Esophagus muscularis mucosa (tissue), 4 donors: ENCODE results near the gene RALA. TPM values are rescaled to one million over a fixed set of nuclear protein-coding genes. Genes with fewer than 3 reads are reported as not detected.

ENCODE experiments used
- DNase-seq: peaks from one replicate; pipeline ENCODE4 v3.0.0-alpha.2; 2017; ENCODE audit errors: extremely low spot score
- H3K27ac ChIP-seq, 4 donors: fragments of 200-600 bp; sonication (generic); replicated peaks in 1 of 4; 1 replicate in 3 of 4; 2 replicates in 1 of 4; pipeline ENCODE4 v1.5.1; 2016 to 2019; ENCODE audit warnings: mild to moderate bottlenecking in 1 of 4
- H3K27me3 ChIP-seq, 4 donors: fragments of 200-600 bp; sonication (generic); one replicate each; pipeline versions ENCODE4 v1.5.1 to v1.6.0; 2016 to 2019
- H3K36me3 ChIP-seq, 4 donors: fragments of 200-600 bp; sonication (generic); one replicate each; pipeline ENCODE4 v1.5.1; 2016 to 2019
- H3K4me1 ChIP-seq, 4 donors: fragments of 200-600 bp; sonication (generic); one replicate each; pipeline ENCODE4 v1.5.1; 2016 to 2019
- H3K4me3 ChIP-seq, 4 donors: fragments of 200-600 bp; sonication (generic); 1 replicate in 2 of 4; 2 replicates in 2 of 4; pipeline ENCODE4 v1.5.1; 2016 to 2019; ENCODE audit warnings: mild to moderate bottlenecking in 4 of 4, moderate library complexity in 1 of 4
- H3K9me3 ChIP-seq, 4 donors: fragments of 200-600 bp; sonication (generic); 1 replicate in 3 of 4; 2 replicates in 1 of 4; pipeline ENCODE4 v1.5.1; 2016 to 2019
- EP300 ChIP-seq: sonication (generic); formaldehyde crosslinking; IDR thresholded peaks from one replicate; pipeline ENCODE4 v1.6.1; 2017; ENCODE audit warnings: antibody characterized with exemption
- POLR2A ChIP-seq: fragments of 450-650 bp; IDR thresholded peaks from one replicate; pipeline ENCODE4 v1.6.1; 2017; ENCODE audit warnings: antibody characterized with exemption, moderate library complexity, mild to moderate bottlenecking, low read depth
- POLR2AphosphoS5 ChIP-seq, 2 donors: sonication (generic); formaldehyde crosslinking; IDR thresholded peaks; one replicate each; pipeline ENCODE4 v1.6.1; 2017; ENCODE audit warnings: antibody characterized with exemption in 2 of 2
- WGBS: methylation state at CpG from one replicate; pipeline ENCODE4 v1.1.5; 2018; 5-methylcytosine and 5-hydroxymethylcytosine counted together
- intact Hi-C: fragments of 100-400 bp; cut with DNase I; formaldehyde crosslinking; loops from one replicate; pipeline ENCODE4 v1.15.1; 2023
- total RNA-seq, 4 donors: library from RNA; depleted of rRNA; stranded (reverse); fragments of >200 nt; gene quantifications; one replicate each; pipeline versions ENCODE4 v1.1.0 to v1.2.1, GENCODE V29; 2016
- TF ChIP-seq, protein P1 (sequence below), 3 experiments: fragments of 200-600 bp in 2 of 3; fragments of 450-650 bp in 1 of 3; sonication (generic) in 2 of 3; IDR thresholded peaks; one replicate each; pipeline ENCODE4 v1.5.1; 2017 to 2019; ENCODE audit warnings: antibody characterized with exemption in 3 of 3, mild to moderate bottlenecking in 2 of 3, moderate library complexity in 1 of 3

Gene RALA
- total RNA-seq, 4 donors from 2014 or later = 12.3 to 25.1 (median 19.6) TPM

DNA sequence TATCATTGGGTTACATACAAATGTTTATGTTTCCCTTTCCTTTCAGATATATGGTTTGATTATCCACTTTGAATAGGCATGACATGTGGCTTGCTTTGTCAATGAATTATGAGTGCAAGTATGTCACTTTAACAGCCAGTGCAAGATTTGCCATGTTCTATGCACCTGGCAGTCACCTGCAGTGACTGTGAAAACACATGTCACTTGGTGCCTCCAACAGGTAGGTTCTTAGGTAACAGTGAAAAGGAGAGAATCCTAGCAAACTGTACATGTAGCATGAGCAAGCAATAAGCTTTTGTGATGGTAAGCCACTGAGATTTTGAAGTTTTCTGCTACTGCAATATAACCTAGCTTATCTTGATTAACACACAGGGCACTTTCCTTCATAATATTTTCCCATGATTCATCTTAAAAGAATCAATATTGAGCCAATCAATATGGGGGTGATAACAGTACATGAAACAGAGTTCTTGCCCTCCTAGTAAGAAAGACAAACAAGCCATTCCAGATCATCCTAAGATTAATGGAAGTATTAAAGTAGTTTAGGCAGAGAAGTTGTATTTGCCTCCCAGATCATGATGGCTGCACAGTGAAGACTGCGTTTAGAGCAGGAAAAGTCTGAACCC is 7.9 kb upstream of the RALA start:
- Histone ChIP-seq H3K27ac (no peak overlapping the region), H3K4me3 (no peak overlapping the region), H3K27me3 (peaks cover 0 to 38% (median 0%) of the 10 kb centered on the region in 4 donors), H3K36me3 (no peaks in the 10 kb centered on the region), H3K9me3 (no peaks in the 10 kb centered on the region), H3K4me1 (no peaks in the 10 kb centered on the region)
- WGBS = 76% methylated on average over 1 of the region's 1 CpG
- intact Hi-C loops = no loop called here
- DNase-seq = no peak
- no peak for TF ChIP-seq POLR2AphosphoS5 (IDR thresholded peaks at IDR 0.05)
- TF ChIP-seq EP300 = no peak
- TF ChIP-seq, protein P1, sequence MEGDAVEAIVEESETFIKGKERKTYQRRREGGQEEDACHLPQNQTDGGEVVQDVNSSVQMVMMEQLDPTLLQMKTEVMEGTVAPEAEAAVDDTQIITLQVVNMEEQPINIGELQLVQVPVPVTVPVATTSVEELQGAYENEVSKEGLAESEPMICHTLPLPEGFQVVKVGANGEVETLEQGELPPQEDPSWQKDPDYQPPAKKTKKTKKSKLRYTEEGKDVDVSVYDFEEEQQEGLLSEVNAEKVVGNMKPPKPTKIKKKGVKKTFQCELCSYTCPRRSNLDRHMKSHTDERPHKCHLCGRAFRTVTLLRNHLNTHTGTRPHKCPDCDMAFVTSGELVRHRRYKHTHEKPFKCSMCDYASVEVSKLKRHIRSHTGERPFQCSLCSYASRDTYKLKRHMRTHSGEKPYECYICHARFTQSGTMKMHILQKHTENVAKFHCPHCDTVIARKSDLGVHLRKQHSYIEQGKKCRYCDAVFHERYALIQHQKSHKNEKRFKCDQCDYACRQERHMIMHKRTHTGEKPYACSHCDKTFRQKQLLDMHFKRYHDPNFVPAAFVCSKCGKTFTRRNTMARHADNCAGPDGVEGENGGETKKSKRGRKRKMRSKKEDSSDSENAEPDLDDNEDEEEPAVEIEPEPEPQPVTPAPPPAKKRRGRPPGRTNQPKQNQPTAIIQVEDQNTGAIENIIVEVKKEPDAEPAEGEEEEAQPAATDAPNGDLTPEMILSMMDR (IDR thresholded peaks at IDR 0.05) = no peak
- TF ChIP-seq POLR2A = no peak

DNA sequence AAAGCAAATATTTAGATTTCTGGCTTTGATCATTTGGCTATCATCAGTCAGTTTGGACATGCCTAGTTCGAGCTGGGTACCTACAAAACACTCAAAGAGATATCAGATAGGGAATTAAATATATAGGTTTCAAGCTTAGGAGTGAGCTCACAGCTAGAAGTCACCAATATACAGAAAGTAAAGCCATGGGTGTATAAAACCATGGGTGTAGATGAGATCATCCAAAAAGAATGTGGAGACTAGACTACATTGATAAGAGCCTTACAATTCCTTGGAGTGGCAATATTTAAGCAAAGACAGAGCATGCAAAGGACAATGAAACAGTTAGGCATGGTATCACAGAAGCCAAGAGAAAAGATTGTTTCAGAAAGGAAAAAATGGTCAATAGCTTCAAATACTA is 7.2 kb upstream of the RALA start:
- H3K27ac ChIP-seq = no peak overlapping the region
- WGBS = 44% methylated on average over 1 of the region's 1 CpG
- no peaks in the 10 kb centered on the region for H3K36me3 ChIP-seq
- intact Hi-C loops = no loop called here
- no peak overlapping the region for H3K4me3 ChIP-seq
- no peaks in the 10 kb centered on the region for H3K4me1 ChIP-seq
- no peaks in the 10 kb centered on the region for H3K9me3 ChIP-seq
- no peak for DNase-seq
- no peak for TF ChIP-seq EP300
- H3K27me3 ChIP-seq = peaks cover 0 to 32% (median 0%) of the 10 kb centered on the region in 4 donors

DNA sequence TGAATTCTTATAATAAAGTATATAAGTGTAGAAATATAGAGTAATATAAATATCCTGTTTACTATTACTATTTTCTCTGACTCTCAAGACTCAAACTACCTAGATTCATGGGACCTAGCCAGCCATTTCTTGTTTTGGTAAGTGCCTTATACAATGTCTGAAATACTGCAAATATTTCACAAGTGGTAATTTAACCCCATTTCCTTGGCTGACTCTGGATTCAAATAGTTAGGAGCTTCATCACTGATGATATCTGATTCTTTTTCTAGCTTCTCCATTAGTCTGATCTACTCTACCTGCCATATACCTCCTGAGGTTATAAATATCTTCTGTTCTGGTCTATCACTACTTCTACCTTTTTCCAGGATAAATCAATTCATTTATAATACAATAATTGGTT is 6.4 kb upstream of the RALA start:
- TF ChIP-seq POLR2A (no peak), EP300 (no peak), POLR2AphosphoS5 (IDR thresholded peaks at IDR 0.05) (no peak)
- TF ChIP-seq, protein P1 (IDR thresholded peaks at IDR 0.05) = no peak
- Histone ChIP-seq H3K4me3 (no peak overlapping the region), H3K27ac (no peak overlapping the region), H3K9me3 (no peaks in the 10 kb centered on the region), H3K36me3 (no peaks in the 10 kb centered on the region), H3K27me3 (peaks cover 0 to 27% (median 0%) of the 10 kb centered on the region in 4 donors), H3K4me1 (peaks cover 0 to 2% (median under 1%) of the 10 kb centered on the region in 4 donors)
- DNase-seq = no peak
- intact Hi-C loops = no loop called here

DNA sequence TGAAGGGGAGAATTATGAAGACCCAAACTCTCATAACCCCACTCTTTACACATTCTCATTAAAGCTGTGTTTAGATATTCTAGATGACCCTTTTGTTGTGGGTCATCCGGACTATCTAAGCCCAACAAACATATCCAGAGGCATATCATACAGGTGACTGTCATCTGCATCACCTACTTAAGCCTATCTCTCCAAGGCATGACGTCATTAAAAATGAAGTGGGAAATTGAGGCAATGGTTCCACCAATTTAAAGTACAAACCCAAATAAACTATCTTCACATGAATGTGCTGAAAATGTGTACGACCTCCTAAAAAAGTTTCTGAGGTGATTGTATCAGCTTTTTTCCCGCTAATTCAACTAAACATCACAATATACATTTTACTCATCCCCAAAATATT is 4.5 kb upstream of the RALA start:
- H3K27me3 ChIP-seq = peaks cover 0 to 14% (median 0%) of the 10 kb centered on the region in 4 donors
- H3K9me3 ChIP-seq = no peaks in the 10 kb centered on the region
- no peak overlapping the region for H3K4me3 ChIP-seq
- intact Hi-C loops = no loop called here
- TF ChIP-seq, protein P1 (IDR thresholded peaks at IDR 0.05) = no peak
- no peak for TF ChIP-seq POLR2AphosphoS5 (IDR thresholded peaks at IDR 0.05)
- no peak for TF ChIP-seq POLR2A
- TF ChIP-seq EP300 = no peak
- H3K4me1 ChIP-seq = peaks cover 0 to 12% (median 8%) of the 10 kb centered on the region in 4 donors
- H3K27ac ChIP-seq = no peak overlapping the region
- 78% methylated on average over 4 of the region's 4 CpGs for WGBS
- DNase-seq = no peak
- H3K36me3 ChIP-seq = no peaks in the 10 kb centered on the region

DNA sequence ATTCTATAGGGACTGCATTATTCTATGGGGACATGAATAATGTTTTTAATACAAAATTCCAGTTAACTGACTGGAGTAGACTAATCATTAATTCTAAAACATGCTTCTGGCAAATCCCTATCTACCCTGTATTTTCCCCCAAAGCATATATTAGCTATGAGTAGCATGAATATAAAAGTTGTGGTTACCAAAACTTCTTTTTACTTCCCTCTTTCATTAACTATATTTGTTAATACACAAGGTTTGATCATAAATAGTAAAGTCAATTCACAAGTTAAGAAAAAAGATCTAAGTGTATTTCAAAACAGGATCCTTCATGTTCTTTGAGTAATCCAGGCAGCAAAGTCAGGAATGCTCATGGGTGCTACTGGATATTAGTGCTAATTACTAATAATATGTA is 2.9 kb upstream of the RALA start:
- TF ChIP-seq, protein P1 (IDR thresholded peaks at IDR 0.05) = no peak
- TF ChIP-seq POLR2AphosphoS5 (IDR thresholded peaks at IDR 0.05) = no peak
- no peak for TF ChIP-seq EP300
- H3K27ac ChIP-seq = no peak overlapping the region
- DNase-seq = no peak
- H3K4me1 ChIP-seq = peaks cover 7 to 26% (median 21%) of the 10 kb centered on the region in 4 donors
- intact Hi-C loops = loop anchor here (5.0 kb wide), 1 partner anchor 332 kb away; the partner anchor contains the start of gene CDK13
- peaks cover 0 to under 1% (median 0%) of the 10 kb centered on the region in 4 donors for H3K27me3 ChIP-seq
- no peaks in the 10 kb centered on the region for H3K36me3 ChIP-seq
- H3K9me3 ChIP-seq = no peaks in the 10 kb centered on the region
- H3K4me3 ChIP-seq = no peak overlapping the region
